H1 (cell line): ENCODE measurements around the gene MORC1. TPM values are rescaled to one million over a fixed set of nuclear protein-coding genes. Genes with fewer than 3 reads are reported as not detected.

Experiments
- CTBP2 ChIP-seq: IDR thresholded peaks from 2 replicates; pipeline ENCODE4 v1.7.0; 2011; ENCODE audit warnings: borderline replicate concordance, mild to moderate bottlenecking, moderate library complexity, mixed read lengths, low read length; ENCODE audit not compliant: insufficient read depth, insufficient read length
- EP300 ChIP-seq, 2 experiments: IDR thresholded peaks; 1 replicate in 1 of 2; 2 replicates in 1 of 2; pipeline ENCODE4 v1.6.1; 2011 to 2012; ENCODE audit warnings: low read depth in 2 of 2, low read length in 2 of 2, mild to moderate bottlenecking in 2 of 2, borderline replicate concordance in 1 of 2, inconsistent platforms in 1 of 2, moderate library complexity in 1 of 2
- EZH2 ChIP-seq: fragments of 200-600 bp; sonication (generic); IDR thresholded peaks from 2 replicates; pipeline ENCODE4 v1.7.1; 2012; ENCODE audit warnings: low read depth, mild to moderate bottlenecking, moderate library complexity, low read length, inconsistent platforms; ENCODE audit not compliant: severe bottlenecking
- FOSL1 ChIP-seq: IDR thresholded peaks from 2 replicates; pipeline ENCODE4 v1.6.1; 2011; ENCODE audit warnings: mild to moderate bottlenecking, low read depth, low read length, moderate library complexity; ENCODE audit not compliant: insufficient read depth
- GABPA ChIP-seq: IDR thresholded peaks from 2 replicates; pipeline ENCODE4 v1.6.1; 2011; ENCODE audit warnings: mild to moderate bottlenecking, low read length, moderate library complexity, borderline replicate concordance; ENCODE audit not compliant: insufficient read depth
- HDAC6 ChIP-seq: IDR thresholded peaks from one replicate; pipeline ENCODE4 v1.7.1; 2012; ENCODE audit warnings: low read depth, mild to moderate bottlenecking, inconsistent platforms, low read length, moderate library complexity
- RNF2 ChIP-seq: fragments of 200-900, 300-1000 bp; sonication (generic); IDR thresholded peaks from 2 replicates; pipeline ENCODE4 v1.7.1; 2016; ENCODE audit warnings: borderline replicate concordance, low read depth, mild to moderate bottlenecking, antibody characterized with exemption, low read length; ENCODE audit not compliant: poor library complexity, severe bottlenecking; ENCODE audit errors: missing control alignments
- RXRA ChIP-seq: IDR thresholded peaks from 2 replicates; pipeline ENCODE4 v1.6.1; 2011; ENCODE audit warnings: low read depth, mild to moderate bottlenecking, low read length, moderate library complexity; ENCODE audit not compliant: insufficient read depth
- SAP30 ChIP-seq: fragments of 300-600 bp; sonication (generic); IDR thresholded peaks from 2 replicates; pipeline ENCODE4 v1.7.1; 2012; ENCODE audit warnings: low read length, moderate library complexity, mild to moderate bottlenecking, inconsistent platforms; ENCODE audit not compliant: insufficient read depth, insufficient replicate concordance
- polyA plus RNA-seq, 7 experiments: library from polyadenylated mRNA; depleted of rRNA in 3 of 7; stranded (reverse) in 5 of 7; unstranded in 2 of 7; fragments of >200 nt in 5 of 7; fragments of 200-250 nt in 2 of 7; gene quantifications; 1 replicate in 5 of 7; 2 replicates in 1 of 7; 4 replicates in 1 of 7; pipeline versions ENCODE4 v1.2.1 to v1.2.3, GENCODE V29; 2011 to 2013; ENCODE audit warnings: missing spikeins in 2 of 7, mixed read lengths in 2 of 7
- total RNA-seq: library from RNA; stranded (reverse); fragmentation: NEBNext Ultra II Directional; extraction: Animal tissue kit (Norgen Biotek cat#: 25700); gene quantifications from 2 replicates; pipeline ENCODE4 v1.2.1, GENCODE V29; 2021
- TF ChIP-seq, protein P1 (sequence below): fragments of 300-600 bp; sonication (generic); IDR thresholded peaks from 2 replicates; pipeline ENCODE4 v1.7.1; 2012; ENCODE audit warnings: low read length, moderate library complexity, mild to moderate bottlenecking, inconsistent platforms; ENCODE audit not compliant: insufficient replicate concordance

Gene MORC1
- total and polyA plus RNA-seq, 2 of the 8 experiments (the other 6 are each of a cell fraction or from before 2014, with no cell fraction given) = not detected

- TF ChIP-seq, protein P1, sequence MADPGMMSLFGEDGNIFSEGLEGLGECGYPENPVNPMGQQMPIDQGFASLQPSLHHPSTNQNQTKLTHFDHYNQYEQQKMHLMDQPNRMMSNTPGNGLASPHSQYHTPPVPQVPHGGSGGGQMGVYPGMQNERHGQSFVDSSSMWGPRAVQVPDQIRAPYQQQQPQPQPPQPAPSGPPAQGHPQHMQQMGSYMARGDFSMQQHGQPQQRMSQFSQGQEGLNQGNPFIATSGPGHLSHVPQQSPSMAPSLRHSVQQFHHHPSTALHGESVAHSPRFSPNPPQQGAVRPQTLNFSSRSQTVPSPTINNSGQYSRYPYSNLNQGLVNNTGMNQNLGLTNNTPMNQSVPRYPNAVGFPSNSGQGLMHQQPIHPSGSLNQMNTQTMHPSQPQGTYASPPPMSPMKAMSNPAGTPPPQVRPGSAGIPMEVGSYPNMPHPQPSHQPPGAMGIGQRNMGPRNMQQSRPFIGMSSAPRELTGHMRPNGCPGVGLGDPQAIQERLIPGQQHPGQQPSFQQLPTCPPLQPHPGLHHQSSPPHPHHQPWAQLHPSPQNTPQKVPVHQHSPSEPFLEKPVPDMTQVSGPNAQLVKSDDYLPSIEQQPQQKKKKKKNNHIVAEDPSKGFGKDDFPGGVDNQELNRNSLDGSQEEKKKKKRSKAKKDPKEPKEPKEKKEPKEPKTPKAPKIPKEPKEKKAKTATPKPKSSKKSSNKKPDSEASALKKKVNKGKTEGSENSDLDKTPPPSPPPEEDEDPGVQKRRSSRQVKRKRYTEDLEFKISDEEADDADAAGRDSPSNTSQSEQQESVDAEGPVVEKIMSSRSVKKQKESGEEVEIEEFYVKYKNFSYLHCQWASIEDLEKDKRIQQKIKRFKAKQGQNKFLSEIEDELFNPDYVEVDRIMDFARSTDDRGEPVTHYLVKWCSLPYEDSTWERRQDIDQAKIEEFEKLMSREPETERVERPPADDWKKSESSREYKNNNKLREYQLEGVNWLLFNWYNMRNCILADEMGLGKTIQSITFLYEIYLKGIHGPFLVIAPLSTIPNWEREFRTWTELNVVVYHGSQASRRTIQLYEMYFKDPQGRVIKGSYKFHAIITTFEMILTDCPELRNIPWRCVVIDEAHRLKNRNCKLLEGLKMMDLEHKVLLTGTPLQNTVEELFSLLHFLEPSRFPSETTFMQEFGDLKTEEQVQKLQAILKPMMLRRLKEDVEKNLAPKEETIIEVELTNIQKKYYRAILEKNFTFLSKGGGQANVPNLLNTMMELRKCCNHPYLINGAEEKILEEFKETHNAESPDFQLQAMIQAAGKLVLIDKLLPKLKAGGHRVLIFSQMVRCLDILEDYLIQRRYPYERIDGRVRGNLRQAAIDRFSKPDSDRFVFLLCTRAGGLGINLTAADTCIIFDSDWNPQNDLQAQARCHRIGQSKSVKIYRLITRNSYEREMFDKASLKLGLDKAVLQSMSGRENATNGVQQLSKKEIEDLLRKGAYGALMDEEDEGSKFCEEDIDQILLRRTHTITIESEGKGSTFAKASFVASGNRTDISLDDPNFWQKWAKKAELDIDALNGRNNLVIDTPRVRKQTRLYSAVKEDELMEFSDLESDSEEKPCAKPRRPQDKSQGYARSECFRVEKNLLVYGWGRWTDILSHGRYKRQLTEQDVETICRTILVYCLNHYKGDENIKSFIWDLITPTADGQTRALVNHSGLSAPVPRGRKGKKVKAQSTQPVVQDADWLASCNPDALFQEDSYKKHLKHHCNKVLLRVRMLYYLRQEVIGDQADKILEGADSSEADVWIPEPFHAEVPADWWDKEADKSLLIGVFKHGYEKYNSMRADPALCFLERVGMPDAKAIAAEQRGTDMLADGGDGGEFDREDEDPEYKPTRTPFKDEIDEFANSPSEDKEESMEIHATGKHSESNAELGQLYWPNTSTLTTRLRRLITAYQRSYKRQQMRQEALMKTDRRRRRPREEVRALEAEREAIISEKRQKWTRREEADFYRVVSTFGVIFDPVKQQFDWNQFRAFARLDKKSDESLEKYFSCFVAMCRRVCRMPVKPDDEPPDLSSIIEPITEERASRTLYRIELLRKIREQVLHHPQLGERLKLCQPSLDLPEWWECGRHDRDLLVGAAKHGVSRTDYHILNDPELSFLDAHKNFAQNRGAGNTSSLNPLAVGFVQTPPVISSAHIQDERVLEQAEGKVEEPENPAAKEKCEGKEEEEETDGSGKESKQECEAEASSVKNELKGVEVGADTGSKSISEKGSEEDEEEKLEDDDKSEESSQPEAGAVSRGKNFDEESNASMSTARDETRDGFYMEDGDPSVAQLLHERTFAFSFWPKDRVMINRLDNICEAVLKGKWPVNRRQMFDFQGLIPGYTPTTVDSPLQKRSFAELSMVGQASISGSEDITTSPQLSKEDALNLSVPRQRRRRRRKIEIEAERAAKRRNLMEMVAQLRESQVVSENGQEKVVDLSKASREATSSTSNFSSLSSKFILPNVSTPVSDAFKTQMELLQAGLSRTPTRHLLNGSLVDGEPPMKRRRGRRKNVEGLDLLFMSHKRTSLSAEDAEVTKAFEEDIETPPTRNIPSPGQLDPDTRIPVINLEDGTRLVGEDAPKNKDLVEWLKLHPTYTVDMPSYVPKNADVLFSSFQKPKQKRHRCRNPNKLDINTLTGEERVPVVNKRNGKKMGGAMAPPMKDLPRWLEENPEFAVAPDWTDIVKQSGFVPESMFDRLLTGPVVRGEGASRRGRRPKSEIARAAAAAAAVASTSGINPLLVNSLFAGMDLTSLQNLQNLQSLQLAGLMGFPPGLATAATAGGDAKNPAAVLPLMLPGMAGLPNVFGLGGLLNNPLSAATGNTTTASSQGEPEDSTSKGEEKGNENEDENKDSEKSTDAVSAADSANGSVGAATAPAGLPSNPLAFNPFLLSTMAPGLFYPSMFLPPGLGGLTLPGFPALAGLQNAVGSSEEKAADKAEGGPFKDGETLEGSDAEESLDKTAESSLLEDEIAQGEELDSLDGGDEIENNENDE = no peak
- no peak for TF ChIP-seq GABPA
- no peak for TF ChIP-seq HDAC6
- TF ChIP-seq EP300 (IDR thresholded peaks at IDR 0.05; ENCODE audit: borderline replicate concordance in 1 of 2, low read depth in 2 of 2, low read length in 2 of 2) = no peak
- no peak for TF ChIP-seq RXRA
- no peak for TF ChIP-seq RNF2
- TF ChIP-seq EZH2 = no peak
- no peak for TF ChIP-seq FOSL1
- no peak for TF ChIP-seq CTBP2
- no peak for TF ChIP-seq SAP30
These were observed 18.6 kb upstream of the MORC1 start, which contains the start of gene C3orf85 (continued) for GRCh38 chr3:109136523-109136922.
